ENCODE data around the gene PTPRD.

PTPRD gene

GRCh38 chr9:9778293-9778692 is 834.5 kb downstream of the PTPRD start:
- DNase-seq (ENCODE audit: low read depth in 2 of 2, low spot score in 1 of 2), result no peak

DNA sequence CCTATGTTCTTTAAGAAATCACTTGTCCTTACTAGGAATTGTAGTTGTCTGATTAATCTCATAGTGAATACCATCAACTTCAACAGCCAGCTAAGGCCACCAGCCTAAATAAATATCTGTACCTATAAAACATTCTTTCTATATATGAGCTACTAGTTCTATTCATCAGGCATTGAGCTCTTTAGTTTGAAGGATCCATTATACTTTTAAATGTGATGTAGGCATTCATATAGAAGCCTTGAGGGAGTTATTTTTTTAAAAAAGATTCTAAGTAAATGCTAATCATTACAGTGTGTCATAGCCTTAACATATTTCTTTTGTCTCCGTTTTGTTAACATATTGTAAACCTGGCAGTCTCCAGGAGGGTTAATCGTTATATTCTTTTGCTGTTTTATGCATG is 838.3 kb downstream of the PTPRD start:
- DNase-seq (ENCODE audit: low read depth in 2 of 2, low spot score in 1 of 2), result no peak

DNA sequence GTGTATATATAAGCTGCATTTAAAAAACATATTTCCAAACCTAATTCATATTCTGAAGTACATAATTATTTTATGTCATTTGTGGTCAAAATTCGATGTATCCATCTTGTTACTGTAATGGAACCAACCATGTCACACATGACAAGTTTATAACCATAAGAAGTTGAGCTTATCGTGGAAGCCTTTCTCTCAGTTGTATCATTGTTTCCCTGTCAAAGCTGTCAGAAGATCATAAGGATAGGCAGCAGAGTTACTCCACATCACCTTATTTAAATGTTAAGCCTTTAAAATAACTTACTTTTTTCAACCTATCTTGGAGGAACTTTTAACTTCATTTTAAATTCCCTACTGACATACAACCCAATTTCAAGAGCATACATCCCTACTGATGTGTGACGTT is 841.5 kb downstream of the PTPRD start:
- DNase-seq (ENCODE audit: low read depth in 2 of 2, low spot score in 1 of 2), result no peak

- no peak for DNase-seq (ENCODE audit: low read depth in 2 of 2, low spot score in 1 of 2)
Observed at GRCh38 chr9:9764821-9765220, 848.0 kb downstream of the PTPRD start.

- DNase-seq (ENCODE audit: low read depth in 2 of 2, low spot score in 1 of 2), result no peak
Observed at GRCh38 chr9:9754186-9754585, 858.6 kb downstream of the PTPRD start.

DNA sequence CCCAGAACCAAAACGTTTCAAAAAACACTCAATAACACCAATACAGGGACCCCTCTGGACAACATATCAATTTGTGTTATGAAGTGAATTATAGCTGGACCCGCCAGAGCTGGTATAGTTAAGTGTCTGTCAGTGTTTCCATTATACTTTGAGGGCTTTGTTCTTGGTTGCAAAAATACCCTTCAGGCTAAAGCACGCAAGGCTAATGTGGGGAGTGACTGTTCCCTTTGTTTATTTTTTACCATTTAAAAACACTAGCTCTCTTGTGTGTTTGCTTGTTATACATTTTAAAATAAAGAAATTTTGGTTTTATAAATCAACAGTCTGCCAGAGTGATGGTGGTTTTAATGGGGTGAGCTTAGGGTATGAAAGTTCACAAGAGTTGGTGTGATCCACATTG is 859.5 kb downstream of the PTPRD start:
- no peak for DNase-seq (ENCODE audit: low read depth in 2 of 2, low spot score in 1 of 2)

DNA sequence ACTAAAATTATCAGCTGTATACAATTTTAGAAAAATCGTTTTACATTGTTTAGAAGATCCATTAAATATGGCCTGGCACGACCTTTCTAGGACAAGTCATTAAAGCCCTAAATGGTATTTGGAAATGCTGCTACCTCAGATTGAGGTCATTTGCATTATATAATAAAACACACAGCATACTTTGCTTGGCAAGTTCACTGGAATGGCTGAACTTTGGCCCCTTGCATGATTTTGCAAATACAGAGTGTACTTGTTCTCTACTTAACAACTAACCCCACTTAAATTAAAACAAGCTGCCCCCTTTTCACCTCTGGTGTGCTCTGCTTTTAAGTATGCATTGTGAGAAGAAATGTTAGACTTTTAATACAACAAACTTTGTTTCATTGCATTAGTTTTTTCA is 860.1 kb downstream of the PTPRD start:
- no peak for DNase-seq (ENCODE audit: low read depth in 2 of 2, low spot score in 1 of 2)

- no peak for DNase-seq (ENCODE audit: low read depth in 2 of 2, low spot score in 1 of 2)
Observed at GRCh38 chr9:9751996-9752395, 860.8 kb downstream of the PTPRD start.

DNA sequence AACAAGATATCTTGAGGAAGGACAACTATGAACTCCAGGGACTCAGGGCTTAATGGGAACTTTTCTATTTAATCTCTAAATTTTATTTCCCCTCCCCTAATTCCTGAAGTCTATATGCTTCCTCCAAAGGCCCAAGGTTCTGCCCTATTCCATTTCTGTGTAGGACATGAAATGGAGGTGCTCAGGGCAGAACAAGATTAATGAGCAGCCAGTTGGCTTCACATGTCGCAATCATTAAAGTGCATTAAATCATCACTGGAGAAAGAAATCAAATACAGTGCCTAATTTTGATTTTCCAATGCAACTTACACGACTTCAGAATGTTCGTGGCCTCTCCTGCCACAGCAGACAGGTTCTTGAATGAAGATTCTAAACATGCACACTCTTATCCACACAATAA is 862.1 kb downstream of the PTPRD start:
- no peak for DNase-seq (ENCODE audit: low read depth in 2 of 2, low spot score in 1 of 2)

DNA sequence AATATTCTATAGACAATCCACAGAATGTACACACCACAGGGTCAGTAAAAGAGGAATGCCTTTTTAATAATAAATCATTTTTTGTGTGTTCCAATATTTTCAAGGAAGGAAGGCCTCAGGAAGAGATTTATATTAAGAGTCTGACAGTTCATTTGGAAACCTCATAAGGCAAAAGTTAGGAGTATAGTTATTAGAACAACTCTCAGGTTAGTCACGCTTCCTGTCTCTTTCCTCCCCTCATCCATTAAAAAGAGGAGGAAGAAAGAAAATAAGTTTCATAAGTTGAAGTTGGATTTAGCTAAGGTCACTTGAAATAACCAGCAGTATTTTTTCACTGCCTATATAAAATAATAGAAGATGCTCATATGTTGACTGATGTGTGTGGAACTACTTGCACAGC is 863.2 kb downstream of the PTPRD start:
- DNase-seq (ENCODE audit: low read depth in 2 of 2, low spot score in 1 of 2), result no peak

- DNase-seq (ENCODE audit: low read depth in 2 of 2, low spot score in 1 of 2), result no peak
Observed at GRCh38 chr9:9747787-9748186, 865.0 kb downstream of the PTPRD start.

DNA sequence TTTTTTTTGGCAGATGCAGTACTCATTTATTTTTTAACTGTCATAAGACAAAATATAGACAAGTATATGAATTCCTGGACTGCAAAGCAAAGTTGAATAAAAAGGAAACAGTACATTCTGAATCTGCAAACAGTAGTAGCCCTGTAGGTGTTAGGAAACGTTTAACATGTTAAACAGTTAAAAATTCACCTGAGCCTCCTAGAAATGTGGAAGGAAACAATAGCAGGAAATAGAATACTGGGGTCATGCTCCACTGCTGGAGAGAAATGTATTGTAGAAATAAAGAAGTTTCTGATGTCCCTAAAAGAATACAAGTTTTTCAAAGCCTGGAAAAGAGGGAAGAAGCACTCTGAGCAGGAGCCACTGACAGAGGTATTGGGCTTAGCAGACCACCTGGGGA is 866.0 kb downstream of the PTPRD start:
- DNase-seq (ENCODE audit: low read depth in 2 of 2, low spot score in 1 of 2), result no peak

DNA sequence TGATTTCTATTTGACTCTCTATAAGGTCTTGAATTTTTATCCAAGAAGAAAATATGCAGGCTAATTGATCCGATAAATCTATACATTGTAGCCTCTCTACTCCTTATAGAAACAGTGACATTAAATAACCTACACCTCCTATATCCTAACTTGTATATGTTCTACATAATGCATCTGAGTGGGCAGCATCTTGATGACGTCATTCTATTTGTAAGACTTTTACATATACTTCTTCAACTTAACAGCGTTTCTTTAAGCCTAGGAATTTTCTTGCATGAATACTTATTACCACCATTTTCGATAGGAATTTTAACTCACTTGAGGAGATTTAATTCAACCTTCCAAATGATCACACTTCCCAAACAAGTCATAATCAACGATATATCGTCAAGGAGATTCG is 869.0 kb downstream of the PTPRD start:
- no peak for DNase-seq (ENCODE audit: low read depth in 2 of 2, low spot score in 1 of 2)

DNA sequence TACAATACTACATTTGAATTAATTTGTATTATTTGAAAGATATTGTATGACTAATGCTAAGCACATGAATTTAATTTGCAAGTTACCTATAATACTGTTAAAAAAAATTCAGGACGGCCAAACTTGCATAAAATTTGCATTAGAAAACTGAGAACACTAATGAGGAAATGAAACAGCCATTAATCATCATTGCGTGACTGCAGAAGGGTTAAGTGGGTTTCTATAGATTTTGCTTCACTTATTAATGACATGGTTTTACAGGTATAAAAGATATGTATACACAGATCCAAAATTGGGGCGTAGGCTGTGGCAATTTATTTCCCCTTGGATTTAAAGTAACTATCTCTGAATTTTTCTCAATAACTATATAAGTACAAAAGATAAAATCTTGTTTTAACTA is 882.6 kb downstream of the PTPRD start:
- DNase-seq (ENCODE audit: low read depth in 2 of 2, low spot score in 1 of 2), result no peak

GRCh38 chr9:9729082-9729481 is 883.7 kb downstream of the PTPRD start:
- DNase-seq (ENCODE audit: low read depth in 2 of 2, low spot score in 1 of 2), result no peak

DNA sequence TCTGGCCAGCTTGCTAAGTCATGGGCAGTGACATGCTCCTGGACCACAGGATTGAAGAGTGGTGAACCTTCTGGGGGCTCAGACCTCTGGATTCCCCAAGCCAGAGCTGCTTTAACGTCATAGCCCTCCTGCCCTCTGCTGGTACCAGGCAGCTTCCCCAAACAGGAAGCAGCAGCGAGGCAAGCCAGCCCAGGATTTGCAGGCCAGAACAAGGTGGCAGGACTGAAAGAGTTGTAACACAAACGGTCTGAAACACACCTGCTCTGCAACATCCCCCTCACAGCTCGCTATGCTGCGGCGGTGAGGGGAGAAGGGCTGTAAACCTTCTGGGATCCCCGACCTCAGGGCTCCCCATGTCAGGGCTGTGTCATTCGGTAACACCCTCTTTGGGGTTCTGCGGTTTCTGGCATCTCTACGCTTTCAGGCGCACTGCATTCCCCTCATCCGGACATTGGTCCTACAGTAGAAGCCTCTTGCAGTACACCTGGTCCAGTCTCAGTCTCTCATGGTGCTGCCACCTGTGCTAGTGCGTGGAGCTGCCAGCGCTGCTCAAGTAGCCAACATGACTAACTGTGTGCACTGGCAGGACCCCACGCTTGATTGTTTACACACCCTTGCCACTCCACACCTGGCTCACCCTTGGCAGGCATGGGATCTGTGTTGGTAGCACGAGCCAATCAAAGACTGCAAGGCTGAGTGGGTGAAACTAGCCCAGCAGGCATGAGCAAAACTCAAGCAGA is 893.3 kb downstream of the PTPRD start:
- no peak for DNase-seq (ENCODE audit: low read depth in 2 of 2, low spot score in 1 of 2)

DNA sequence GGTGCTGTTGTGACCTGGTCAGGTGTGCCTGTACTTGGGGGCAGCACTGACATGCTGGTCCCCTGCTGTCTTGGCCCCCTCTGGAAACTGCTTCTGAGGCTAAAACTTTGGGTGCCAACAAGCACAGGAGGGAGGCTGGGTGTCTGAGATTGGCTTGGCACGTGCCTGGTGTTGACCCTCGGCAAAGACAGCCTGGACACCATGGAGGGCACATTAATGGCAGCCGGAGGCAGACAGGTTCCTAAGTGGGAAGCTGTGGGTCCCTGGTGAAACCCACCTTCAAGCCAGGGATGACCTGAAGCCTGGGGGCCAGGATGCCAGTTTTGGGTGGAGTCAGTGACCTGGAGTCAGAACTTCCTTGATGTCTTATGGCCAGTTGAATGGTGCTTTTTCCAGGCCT is 894.1 kb downstream of the PTPRD start:
- no peak for DNase-seq (ENCODE audit: low read depth in 2 of 2, low spot score in 1 of 2)

- DNase-seq (ENCODE audit: low read depth in 2 of 2, low spot score in 1 of 2), result no peak
Observed at GRCh38 chr9:9679433-9679832, 933.4 kb downstream of the PTPRD start.

DNA sequence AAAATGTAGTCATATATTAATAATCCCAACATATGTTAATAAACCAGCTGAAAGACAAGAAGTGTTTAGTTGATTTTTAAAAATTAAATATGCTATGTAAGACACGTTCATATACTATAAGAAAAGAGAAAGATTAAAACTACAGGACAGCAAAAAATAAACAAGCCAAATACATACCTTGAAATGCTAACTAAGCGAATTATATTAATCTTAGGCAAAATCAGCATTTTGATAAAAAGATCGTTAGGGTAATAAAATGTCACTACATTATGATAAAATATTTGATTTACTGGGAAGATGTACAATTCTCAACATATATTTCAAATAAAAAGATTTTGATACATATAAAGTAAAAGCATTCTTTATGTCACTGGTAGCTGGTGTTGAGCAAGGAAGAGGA is 938.3 kb downstream of the PTPRD start:
- no peak for DNase-seq (ENCODE audit: low read depth in 2 of 2, low spot score in 1 of 2)

DNA sequence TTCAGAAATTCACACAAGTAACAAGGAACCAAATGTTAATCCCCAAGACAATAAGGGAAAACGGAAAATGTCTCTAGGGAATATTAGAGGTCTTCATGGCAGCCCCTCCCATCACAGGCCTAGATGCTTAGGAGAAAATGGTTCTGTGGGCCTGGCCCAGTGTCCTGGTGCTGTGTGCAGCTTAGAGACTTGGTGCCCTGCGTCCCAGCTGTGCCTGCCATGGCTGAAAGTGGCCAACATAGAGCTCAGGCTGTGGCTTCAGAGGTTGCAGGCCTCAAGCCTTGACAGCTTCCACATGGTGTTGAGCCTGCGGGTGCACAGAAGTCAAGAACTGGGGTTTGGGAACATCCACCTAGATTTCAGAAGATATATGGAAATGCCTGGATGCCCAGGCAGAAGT is 942.3 kb downstream of the PTPRD start:
- DNase-seq (ENCODE audit: low read depth in 2 of 2, low spot score in 1 of 2), result no peak

DNA sequence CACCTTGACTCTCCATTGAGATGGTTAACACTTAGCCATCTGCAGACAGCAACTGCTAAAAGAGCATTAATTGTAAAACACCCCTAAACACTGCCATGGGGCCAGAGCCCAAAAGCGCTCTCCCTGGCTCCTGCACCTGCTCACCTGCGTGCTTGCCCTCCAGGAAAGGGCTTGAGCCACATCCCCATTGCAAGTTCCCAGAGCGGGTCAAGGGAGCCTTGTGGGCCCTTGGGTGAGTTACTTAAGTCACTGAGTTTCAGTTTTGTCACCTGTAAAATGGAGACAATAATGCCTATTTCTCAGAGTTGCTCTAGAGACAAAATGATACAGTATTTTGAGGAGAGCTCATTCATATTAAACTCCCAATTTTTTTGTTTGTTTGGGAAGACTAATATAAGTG is 967.8 kb downstream of the PTPRD start:
- no peak for DNase-seq (ENCODE audit: low read depth in 2 of 2, low spot score in 1 of 2)

DNA sequence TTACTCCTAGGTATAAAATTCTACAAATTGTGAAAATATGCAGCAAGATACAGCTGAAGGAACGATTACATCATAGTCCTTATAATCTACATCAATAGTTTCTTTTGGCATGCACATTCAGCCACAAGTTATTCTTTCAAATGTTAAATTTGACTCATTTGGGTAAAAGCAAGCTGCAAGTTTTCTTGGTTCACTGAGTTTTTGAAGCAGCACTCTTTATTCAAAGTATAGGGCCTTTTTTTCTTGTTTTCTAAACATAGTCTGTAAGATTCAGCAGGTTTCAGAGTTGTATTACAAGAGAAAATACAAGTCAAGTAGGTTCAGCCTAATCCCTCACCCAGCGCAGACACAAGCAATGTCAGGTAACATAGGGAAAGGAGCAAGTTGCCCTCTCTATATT is 981.5 kb downstream of the PTPRD start:
- DNase-seq (ENCODE audit: low read depth in 2 of 2, low spot score in 1 of 2), result no peak

GRCh38 chr9:9625248-9625647 is 987.6 kb downstream of the PTPRD start:
- no peak for DNase-seq (ENCODE audit: low read depth in 2 of 2, low spot score in 1 of 2)

GRCh38 chr9:9623506-9623905 is 989.3 kb downstream of the PTPRD start:
- no peak for DNase-seq (ENCODE audit: low read depth in 2 of 2, low spot score in 1 of 2)

All from stimulated activated CD8-positive, alpha-beta memory T cell treated with anti-CD3 and anti-CD28 coated beads, Interleukin-4, amount 100 ng/mL, for 1 hour (primary cell).